HL-60/S4 treated with phorbol 12-myristate 13-acetate at 8.2 ng/mL for 4 days and 3 days (cell line): ENCODE results near the gene GANAB.
"Not testable (repeated sequence)": the region's sequence is repeated elsewhere in the genome, so short reads cannot be mapped to it uniquely, and the experiment has no call there.

Experiments
- in situ Hi-C: fragments of 300-500 bp; cut with MboI; formaldehyde crosslinking; loops from 2 replicates; pipeline ENCODE4 v1.15.0; 2022; ENCODE audit warnings: low sequenced_read_pairs

Gene GANAB

DNA sequence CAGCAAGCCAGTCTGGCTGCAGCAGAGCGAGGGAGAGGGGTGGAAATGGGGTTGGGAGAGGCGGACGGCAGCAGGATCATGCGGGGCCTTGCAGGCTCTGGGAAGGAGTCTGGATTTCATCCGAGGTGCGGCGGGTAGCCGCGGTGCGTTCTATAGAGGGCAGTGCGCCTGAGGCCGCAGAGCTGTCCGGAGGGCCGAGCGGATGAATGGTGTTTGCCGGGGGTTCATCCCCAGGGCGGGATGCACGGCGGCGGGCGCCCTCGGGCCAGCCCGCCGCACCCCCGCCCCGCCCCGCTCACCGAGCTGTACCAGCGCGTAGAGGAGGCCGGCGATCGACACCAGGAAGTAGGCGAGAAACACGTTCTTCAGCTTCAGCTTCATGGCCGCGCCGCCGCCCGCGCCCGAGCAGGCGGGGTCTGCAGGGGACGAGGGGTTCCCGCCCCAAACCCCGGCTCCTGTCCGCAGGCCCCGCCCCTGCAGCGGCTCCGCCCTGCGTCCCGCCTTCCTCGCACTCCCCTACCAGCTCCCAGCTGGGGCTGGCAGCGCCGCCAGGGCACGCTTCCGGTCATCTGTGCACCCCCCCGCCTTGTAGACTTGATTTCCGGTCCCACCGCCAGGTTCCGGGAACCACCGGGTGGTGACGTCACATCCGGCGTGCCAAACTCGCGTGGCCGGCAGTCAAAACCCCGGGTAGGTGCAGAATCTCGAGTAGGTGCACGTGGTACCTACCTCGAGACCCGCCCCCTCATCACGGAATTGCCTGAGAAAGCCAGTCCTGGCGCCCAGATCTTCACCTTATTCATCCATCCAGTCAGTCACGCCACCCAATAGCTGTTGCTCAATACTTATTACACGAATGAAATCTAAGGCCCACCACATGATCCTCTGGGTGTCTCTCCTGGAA is 24.6 kb downstream of the GANAB start, which contains the start of gene B3GAT3:
TSS of gene B3GAT3 (minus strand) at position 420 of the 904 bp plus-strand sequence. CDS start at position 381, 39 bp downstream.
- in situ Hi-C loops: no loop called here

- in situ Hi-C loops: no loop called here
These were observed 25.3 kb downstream of the GANAB start for GRCh38 chr11:62621027-62621566.

DNA sequence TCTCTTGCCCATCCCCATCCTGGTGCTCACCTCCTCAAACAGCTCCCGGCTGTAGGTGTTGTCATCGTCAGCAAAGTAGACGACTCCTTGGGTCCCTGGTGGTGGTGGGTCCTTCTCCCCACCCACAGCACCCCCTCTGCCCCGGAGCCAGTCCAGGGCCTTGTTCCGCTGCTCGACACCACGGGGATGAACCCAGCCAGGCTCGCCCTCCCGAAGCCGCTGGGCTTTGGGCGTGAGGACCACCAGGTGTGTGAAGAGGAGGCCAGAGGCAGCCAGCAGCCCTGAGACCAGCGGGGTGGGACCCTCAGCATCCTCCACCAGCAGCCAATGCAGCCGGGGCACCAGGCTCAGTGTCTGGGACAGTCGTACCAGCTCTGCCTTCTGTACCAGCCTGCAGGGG is 29.5 kb downstream of the GANAB start:
- in situ Hi-C loops: not testable (repeated sequence)

DNA sequence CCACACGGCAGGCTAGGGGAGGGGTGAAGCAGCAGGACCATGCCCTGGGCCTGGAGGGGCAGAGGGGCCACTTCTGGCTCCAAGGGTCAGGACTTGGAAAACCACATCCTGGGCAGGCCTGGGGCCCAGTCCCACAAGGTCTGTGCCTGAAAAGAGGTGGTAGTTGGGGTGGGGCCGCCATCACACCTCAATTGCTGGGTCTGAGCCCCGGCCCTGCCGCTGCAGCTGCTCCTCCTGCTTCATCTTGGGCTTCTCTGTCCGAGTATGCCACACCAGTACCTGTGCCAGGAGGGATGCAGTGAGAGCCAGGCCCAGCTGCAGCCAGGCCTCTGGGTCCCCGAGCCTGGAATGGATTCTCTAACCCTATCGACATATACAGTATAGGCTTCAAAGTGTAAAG is 30.9 kb downstream of the GANAB start:
- in situ Hi-C loops: no loop called here

DNA sequence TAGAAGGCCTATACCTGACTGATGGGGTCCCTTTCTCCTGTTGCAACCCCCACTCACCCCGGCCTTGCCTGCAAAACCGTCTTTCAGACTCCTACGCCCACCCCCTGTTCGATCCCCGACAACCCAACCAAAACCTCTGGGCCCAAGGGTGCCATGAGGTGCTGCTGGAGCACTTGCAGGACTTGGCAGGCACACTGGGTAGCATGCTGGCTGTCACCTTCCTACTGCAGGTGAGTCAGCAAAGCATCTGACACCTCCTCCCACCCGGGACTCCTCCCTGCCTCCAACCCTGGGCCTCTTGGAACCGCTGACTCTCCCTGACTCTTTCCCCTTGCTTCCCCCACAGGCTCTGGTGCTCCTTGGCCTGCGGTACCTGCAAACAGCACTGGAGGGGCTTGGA is 32.1 kb downstream of the GANAB start:
- in situ Hi-C loops: no loop called here

DNA sequence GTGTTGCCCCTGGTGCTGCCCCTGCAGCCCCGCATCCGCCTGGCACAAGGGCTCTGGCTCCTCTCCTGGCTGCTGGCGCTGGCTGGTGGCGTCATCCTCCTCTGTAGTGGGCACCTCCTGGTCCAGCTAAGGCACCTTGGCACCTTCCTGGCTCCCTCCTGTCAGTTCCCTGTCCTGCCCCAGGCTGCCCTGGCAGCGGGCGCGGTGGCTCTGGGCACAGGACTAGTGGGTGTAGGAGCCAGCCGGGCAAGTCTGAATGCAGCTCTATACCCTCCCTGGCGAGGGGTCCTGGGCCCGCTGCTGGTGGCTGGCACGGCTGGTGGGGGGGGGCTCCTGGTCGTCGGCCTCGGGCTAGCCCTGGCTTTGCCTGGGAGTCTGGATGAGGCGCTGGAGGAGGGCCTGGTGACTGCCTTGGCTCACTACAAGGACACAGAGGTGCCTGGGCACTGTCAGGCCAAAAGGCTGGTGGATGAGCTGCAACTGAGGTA is 33.1 kb downstream of the GANAB start:
- in situ Hi-C loops: no loop called here

GRCh38 chr11:62612366-62613290 is 33.8 kb downstream of the GANAB start, which contains the start of the genes EML3 and ROM1:
EML3 (minus strand) TSS chr11:62612775; CDS start chr11:62612457, 318 bp downstream.
ROM1 (plus strand) TSS chr11:62613257; CDS start chr11:62613282, 25 bp downstream.
- in situ Hi-C loops: no loop called here

- in situ Hi-C loops: no loop called here
These were observed 34.6 kb downstream of the GANAB start for GRCh38 chr11:62611705-62612365.

- in situ Hi-C loops: no loop called here
These were observed 35.4 kb downstream of the GANAB start for GRCh38 chr11:62610814-62611704.

DNA sequence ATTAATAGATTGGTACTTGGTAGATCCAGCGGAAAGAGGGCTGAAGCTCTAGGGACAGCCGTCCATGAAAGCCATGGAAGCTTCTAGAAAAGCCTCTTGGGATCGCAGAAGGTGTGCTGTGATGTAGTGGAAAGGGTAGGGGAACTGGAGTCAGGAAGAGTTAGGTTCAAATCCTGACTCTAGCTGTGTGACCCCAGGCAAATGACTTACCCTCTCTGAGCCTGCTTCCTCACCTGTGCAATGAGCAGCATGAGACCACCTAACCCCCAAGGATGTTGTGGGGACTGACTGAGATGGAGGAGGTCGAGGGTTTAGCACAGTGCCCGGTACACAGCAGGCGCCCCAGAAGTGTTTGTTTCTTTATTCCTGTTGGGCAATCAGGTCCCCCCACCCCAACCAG is 36.0 kb downstream of the GANAB start:
- in situ Hi-C loops: no loop called here

DNA sequence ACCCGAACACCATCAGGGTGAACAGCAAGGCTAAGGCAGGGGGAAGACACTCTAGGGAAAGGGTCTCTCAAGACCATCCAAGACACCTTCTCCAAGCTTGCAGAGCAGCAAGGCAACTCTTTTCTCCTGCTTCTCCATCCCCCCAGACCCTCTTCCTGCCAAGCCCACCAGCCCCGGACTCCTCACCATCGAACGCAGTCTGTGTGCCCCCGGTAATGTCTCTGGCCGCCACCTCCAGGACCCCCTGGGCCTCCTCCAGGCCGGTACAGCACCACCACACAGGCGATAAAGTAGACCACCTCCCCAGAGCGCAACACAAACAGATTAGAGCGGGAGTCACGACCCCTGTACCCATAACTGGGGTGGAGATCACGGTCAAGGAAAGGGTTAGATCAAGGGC is 37.6 kb downstream of the GANAB start:
- in situ Hi-C loops: no loop called here

DNA sequence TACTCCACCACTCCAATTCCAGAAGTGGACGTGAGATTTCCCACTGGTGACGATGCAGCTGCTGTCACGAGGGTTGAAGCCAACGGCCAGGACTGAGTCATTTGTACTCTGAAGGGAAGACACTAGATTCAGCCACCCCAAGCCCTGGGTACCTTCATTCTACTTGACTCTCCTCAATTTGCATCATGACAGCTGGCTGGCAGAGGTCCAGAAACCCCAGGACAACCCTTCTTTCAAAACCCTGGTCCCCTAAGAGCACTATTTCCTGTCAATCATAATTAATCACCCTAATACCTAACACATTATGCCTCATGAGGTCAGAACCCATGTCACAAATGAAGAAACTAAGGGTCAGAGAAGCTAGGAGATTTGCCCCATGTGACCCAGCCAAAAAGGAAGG is 38.7 kb downstream of the GANAB start:
- in situ Hi-C loops: no loop called here

DNA sequence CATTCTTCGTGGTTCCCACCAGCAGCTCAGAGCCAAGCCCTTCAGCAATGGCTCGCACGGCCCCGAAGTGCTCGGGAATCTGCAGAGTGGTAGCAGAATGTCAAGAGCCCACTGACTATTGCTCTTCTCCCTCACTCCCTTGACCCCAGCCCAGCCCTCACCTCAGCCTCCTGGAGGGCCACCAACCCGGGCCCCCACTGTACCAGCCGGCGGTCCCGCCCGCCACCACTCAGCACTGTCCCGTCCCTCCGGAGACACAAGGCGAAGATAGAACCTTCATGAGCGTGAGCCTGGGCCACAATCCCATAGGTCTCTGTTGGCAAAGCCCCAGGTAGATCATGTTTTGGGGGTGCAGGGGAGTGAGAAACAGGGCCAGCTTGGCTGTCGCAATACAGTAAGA is 40.5 kb downstream of the GANAB start:
- in situ Hi-C loops: no loop called here

DNA sequence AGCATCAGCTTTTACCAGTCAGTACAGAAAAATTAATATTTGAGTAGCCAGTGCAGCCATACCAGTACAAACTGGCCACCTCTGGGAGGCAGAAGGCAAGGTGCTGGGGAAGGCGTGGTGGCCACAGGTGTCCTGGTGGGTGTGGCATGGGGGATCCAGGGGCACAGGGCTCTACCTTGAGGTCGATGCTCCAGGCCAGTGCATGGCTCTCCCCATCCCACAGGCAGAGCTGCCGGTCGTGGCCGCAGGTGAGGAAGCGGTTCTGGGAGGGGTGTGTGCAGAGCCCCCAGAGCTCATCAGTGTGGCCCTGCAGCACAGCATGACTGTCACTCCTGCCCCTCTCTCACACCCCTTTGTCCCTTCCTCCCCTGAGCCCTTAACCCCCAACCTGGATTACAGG is 40.9 kb downstream of the GANAB start:
- in situ Hi-C loops: no loop called here

- in situ Hi-C loops: no loop called here
These were observed 41.8 kb downstream of the GANAB start for GRCh38 chr11:62604460-62605120.

DNA sequence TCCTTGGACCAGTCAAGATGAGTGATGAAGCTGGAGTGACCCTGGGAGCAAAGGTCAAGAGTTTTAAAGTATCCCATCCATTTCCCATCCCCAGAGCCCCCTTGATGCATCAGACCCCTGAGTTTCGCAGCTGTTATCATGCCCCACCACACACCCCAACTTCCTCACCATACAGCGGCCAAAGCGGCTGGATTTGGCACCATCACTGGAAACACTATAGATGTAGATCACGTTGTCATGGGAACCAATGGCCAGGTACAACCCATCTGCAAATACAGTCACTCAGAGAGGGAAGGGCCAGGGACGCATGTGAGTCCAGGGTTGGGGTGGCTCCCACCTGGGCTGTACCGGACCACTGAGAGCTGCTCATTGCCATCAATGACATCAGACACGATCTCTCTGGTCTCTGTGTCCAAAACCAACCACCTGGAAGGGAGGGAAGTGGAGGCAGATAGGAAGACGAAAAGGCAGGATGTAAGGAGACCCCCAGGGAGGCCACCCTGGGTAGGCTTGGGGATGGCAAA is 42.6 kb downstream of the GANAB start:
- in situ Hi-C loops: no loop called here

GRCh38 chr11:62603072-62603408 is 43.4 kb downstream of the GANAB start:
- in situ Hi-C loops: no loop called here

DNA sequence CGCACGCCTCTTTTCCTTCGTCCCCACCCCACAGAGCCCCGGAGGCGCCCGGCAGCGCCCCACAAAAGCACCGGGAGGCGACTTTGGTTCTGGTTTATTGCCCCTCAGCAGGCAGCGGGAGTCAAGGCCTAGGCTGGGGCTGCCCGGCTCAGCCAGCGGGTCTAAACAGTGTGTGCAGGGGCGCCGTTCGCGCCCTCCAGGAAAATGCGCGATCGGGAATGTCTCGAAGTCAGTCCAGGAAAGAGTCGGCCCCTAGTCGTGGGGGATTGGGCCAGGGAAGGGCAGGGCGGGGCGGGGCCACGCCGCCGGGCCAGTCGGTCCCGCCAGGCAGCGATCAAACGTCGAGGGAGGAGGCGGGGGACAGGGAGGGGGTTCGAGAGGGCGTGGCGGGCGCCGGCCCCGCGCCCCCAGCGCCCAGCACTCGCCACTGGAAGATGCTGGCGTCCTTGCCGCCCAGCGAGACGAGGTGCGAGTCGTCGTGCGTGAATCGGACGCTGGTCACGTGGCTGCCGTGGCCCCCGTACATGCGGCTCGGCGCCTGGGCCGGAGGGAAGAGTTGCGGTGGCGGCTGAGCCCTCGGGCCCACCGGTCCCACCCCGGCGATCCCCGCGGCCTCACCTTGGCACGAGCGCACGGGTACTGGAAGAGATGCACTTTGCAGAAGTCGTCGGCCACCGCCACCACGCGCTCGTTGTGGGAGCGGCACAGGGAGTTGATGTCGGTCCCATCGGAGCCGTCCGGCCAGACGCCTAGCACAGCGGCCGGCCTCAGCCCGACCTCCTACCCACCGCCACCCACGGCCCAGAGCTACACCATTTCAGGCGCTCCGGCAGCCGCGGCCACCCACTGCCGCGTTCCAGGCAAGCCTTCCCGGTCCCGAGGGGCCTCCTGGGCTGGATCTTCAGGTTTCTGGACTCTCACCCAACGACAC is 44.0 kb downstream of the GANAB start:
- in situ Hi-C loops: no loop called here
